Measurements from ENCODE around the gene RANBP17. TPM values are rescaled to one million over a fixed set of nuclear protein-coding genes. Genes with fewer than 3 reads are reported as not detected.
A peak's percentile ranks its signal among the peaks of the same experiment; 100 is the strongest.

The RANBP17 gene
- total RNA-seq, 1 donor from 2014 or later = 197 TPM

DNA sequence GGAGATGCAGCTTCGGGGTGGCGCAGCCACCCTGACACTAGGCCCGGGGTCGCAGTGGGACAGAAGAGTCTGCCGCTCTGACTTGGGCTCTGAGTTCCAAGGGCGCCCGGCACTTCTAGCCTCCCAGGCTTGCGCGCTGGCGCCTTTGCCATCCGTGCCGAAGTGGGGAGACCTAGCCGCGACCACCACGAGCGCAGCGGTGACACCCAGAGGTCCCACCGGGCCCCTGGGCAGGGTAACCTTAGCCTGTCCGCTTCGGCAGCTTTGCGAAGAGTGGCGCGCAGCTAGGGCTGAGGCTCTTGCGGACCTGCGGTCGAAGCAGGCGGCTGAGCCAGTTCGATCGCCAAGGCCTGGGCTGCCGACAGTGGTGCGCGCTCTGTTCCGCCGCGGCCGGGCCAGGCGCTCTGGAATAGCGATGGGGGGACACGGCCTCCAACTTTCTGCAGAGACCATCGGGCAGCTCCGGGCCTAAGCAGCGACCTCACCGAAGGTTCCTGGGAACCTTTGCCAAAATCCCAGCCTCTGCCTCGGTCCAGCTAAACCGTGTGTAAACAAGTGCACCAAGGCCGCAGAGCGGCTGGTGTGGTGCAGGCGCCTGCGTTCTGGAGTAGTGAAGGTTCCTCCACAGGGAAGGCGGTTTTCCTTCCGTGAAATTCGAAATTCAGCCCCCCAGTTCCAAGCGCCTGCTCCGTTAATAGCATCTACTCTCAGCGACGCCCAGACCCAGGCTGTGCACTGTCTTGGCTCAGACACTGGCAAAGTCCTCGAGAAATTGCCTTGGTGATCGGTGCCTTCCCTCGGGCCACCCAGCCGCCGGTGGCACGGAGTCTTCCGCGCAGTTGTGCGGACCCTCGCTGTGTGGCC is 454.7 kb downstream of the RANBP17 start:
- DNase-seq (ENCODE audit: low spot score) = no peak

DNA sequence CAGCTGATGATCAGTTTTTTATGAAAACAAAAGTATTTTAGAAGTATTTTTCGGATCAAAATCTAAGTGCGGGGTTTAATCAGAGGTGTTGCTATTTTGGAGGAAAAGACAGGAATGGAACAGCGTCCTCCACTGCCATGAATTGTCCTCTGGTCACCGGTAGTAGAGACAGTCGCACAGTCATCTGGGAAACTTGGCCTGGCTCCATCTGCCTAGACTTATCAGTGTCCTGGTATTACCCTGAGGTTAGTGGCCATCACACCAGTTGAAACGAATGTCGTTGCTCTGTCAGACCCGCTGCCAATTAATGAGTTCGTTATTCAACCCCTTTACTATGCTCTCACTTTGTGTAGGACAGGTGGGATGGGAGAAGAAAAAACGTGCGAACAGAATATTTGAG is 455.4 kb downstream of the RANBP17 start:
- DNase-seq (ENCODE audit: low spot score) = no peak

DNA sequence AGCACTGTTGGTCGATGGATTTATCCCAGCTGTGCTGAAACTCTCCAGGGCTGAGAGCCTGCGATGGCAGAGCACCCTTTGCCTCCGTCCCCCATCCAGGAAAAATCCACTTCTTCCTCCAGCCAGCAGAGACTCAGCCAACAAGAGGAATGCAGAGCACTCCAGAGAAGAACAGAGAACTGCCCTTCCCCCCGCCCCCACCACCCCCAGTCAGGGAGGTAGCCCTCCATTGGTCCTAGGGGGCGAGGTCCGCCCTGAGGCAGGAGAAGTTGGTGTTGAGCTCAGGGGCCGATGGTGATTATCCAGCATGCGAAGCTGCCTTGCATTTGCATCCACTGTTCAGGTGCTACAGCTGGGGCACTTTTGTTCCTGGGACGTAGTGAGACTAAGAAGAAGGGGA is 456.2 kb downstream of the RANBP17 start:
- peak; percentile 34 for DNase-seq (ENCODE audit: low spot score)

DNA sequence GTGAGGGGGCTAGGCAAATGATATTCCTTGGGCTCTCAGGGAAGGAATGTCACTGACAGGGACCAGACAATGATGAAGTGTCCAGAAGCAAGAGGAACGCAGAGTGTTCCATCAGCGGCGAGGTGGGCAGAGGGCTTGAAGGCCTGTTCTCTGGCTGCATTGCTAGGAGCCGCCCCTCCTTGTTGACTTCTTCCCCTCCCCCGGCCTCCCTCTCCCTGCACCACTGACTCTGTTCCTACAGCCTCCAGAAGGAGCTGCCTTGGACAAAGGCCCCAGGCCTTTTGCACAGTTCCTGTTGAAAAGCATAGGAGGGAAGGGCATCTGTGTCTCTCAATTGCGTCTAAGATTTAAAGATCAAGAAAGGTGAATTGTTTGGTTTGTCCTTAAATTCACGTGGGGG is 459.6 kb downstream of the RANBP17 start:
- DNase-seq (ENCODE audit: low spot score) = no peak

DNA sequence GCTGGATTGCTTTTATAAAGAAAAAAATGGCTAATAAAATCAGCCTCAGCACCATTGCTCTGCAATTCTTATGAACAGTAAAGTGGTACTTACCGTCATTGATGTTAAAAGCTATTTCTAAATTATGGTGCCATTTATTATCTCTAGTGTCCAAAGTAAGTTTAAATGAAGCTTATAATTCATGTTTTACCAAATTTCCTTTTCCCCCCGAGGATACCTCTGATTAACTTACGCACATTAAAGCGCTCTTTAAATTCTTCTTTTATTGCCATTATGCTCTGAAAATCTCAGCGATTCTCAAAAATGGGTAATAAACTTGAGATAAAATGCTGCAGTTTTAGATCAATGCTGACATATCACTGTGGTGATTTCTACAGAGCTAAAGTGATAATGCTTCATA is 460.7 kb downstream of the RANBP17 start:
- no peak for DNase-seq (ENCODE audit: low spot score)

DNA sequence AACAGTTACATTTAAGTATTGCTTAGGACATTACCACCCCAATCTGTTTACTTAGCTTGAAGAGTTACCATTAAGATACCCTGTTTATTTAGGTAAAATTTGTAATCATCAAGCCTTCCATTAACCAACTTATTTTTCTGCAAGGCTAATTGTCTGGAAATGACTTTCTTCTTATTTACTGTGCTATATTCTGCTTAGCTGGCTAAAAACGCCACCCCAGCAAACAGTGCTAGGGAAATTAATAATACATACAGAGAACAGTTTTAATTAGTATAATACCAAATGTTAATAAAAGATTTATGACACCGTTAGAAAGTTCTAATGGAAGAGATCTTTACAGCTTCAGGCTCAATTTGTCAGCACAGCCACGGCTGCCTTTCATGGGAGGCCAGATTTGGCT is 461.2 kb downstream of the RANBP17 start:
- no peak for DNase-seq (ENCODE audit: low spot score)

DNA sequence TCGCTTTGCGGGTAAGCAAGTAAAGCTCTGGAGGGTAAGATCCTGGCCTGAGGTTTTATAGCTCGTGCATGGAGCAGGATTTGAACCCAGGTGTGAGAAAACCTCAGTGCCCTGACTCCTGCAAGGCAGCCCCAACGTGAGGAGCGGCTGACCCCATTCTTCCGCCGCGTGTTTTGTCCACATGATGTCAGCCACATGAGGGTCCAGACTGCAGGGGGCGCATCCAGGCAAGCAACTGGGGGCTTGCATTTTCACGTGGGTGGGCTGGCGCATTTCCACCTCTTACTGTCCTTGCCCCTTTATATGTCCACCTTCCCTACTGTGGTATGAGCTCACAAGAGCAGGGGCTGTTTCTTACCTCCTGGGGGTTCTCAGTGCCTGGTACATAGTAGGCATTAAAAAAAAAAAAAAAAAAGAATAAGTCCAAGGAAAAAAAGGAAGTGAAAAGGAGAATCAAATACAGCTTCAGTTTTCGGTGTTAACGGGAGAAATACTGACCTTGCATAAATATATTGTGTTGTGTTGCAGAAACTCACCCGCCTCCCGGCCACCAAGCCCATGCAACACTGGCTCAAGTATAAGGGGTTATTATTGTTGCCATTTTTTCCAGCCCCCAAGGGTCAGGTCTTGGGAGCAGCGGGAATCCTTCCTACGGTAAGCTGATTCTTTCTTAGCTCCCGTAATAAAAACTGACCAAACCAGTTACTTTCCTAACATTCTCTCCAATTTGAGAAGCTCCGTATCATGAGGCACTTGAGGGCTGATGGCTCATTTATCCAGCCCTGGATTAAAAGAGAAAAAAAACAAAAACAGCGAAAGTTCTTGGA is 462.2 kb downstream of the RANBP17 start:
- no peak for DNase-seq (ENCODE audit: low spot score)

DNA sequence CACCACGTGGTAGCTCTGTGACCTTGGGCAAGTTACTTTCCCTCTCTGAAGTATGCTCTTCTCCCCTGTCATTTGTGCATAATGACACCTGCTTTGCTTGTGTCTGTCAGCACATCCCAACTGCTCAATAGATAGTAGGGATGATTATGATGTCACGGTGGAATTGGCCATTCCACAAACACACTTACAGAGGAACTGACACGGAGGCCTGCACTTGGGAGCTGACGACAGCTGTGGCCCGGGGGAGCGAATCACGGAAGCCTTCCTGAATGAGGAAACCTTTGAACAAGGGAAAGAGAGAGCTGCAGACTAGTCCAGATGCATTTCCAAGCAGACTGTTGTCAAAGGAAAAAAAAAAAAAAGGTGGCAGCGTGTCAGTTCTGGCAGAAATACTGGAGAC is 468.2 kb downstream of the RANBP17 start:
- DNase-seq (ENCODE audit: low spot score) = no peak

DNA sequence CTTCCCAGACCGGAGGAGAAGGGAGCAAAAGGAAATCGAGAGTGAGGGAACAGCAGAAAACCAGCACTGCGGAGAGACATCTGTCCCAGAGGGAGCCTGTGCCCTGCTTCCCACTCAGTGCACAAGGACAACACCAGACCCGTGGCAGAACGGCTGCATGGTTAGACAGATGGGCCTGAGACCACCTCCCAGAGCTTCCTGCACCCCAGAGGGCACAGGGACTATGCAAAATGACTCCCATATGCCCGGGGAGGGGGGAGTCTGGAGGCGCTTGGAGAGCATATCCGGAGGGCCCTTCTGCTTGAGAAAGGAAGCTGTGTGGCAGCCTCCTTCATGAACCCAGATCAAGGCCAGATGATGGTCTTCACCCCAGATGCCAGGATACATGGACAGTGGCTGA is 473.8 kb downstream of the RANBP17 start:
- DNase-seq (ENCODE audit: low spot score) = no peak

DNA sequence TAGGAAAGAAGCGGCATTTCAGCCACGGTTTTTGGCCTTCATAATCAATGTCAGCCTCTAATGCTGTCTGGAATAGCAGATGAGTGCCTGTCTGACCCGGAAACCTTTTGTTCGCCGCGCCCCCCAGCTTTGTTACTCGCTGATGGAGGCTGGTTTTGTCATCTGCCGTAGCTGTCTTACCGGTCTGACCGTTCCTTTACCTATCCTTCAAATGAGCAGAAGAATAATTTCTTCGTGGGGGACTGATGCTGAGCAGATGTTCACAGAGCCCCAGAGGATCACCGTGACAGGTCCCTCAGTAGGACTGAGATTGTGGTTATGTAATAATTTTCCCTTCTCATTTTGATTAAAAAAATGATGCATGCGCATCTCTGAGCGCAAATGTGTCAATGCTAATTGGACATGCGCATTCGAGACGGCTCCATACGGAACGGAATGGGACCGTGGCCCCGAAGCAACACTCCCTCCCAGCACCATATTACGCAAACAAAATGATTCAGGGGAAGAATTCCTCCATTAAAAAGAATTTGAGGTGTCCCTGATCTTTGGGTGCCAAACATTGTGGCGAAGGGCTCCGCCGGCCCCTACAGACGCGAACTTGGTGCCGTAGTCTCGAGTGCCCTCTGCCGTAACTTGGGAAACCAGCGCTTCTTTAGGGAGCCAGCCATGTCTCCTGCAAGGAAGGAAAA is 474.8 kb downstream of the RANBP17 start:
- DNase-seq (ENCODE audit: low spot score) = peak; percentile 69

DNA sequence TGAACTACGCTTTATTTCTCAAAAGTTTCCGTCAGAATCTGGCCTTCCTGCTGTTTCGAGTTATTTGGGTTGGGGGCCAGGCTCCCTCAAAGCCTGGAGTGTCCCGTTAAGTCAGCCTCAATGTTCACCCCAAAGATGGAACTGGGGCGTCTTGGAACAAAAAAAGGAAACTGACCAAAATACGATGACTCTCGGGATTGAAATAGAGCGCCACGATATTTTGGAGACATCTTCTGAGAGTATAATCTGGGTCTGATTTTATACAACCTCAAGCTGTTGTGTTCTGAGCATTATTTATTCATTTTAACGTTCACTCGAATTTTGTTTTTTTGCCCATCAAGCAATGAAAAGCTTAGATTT is 475.4 kb downstream of the RANBP17 start:
- no peak for DNase-seq (ENCODE audit: low spot score)

DNA sequence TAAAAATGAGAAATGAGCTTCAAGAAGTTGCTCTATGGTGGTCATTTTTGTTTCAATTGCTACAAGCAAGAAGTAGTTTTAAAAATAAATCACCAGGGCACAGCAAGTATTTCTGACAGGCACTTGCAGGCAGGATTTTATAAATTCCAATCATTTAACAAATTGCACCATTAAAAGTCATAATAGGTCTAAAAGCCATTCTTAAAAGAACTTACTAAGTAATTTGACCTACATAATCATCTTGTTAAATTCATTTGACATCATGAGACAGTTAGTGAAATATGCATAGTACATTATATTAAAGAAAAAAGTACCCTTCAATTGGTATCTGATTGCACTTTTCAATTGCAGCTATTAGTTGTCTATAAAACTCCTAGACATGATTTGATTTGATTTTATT is 478.2 kb downstream of the RANBP17 start:
- DNase-seq (ENCODE audit: low spot score) = no peak

DNA sequence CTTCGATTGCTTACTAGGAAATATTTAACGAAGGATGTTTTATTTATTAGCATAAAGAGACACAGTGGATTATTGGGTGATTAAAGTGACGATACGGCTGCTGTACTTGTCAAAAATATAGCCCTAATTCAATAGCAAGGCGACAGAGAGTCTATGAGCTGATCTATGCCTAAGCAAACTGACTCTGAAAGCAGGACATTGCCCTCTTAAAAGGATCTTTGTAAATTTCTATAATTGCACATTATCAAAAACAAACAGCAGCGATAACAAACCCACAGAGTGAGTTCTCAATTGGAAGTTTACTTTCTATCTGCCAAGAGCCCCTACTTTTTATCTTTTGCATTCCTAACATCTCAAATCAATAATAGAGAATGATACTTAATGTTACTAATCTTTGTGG is 478.7 kb downstream of the RANBP17 start:
- no peak for DNase-seq (ENCODE audit: low spot score)

DNA sequence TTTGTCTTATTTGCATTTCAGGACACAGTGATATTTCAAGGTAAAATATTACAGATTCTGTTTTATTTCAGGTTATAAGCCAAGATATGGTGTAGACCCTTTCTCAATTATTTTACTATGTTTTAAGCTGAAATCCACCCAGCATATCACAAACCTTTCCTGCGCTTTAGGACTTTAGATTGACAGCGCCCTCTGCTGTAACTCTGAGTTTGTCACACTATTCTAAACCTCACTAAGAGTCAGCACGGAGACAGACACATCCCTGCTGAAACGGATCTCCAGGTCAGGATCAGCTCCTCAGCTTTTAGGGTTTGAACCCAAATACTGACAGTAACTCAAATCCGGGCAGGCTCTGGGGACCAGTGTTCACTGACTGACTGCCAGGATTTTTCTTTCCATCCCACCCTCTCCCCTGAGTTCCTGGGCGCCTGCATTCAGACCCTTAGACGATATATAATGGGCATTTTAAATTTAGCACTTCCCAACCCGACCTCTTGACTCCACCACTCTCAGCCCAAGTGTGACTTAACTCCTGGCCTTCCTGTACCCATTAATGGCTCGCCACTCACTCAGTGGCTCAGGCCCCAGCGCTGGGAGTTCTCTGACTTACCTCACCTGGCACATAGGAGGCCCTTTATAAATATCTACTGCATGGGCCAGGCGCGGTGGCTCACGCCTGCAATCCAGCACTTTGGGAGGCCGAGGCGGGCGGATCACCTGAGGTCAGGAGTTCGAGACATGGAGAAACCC is 480.7 kb downstream of the RANBP17 start:
- peak; percentile 63 for DNase-seq (ENCODE audit: low spot score)

DNA sequence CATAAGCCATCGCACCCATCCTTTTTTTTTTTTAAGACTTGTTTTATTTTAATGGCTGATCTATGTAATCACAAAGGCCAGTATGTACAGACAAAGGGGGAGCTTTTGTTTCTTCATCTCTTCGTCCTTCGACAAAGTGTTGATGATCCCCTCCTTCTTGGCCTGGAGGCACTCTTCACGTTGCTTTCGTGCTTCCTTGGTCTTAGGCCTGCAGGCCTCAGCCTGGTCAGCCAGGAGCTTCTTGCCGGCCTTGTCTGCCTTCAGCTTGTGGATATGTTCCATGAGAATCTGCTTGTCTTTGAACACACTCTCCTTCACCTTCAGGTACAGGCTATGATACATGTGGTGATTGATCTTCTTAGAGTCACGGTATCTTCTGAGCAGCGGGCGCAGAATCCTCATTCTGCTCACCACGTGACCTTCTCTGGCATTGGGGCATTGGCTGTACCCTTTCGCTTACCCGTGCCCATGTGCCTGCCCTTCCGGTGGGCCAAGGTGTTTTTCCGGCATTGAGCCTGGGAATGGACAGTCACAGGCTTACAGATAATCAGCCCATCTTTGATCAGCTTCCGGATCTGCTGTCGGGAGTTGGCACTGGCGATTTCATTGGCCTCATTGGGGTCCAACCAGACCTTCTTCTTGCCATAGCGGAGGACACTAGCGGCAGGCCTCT is 483.3 kb downstream of the RANBP17 start:
- DNase-seq (ENCODE audit: low spot score) = no peak

Other genes with a start within 250 kb of the RANBP17 start
- gene GABRP, start 78.3 kb upstream of the RANBP17 start, total RNA-seq (ENCODE audit: insufficient read depth, low replicate concordance) = 4.6 TPM